Daoy (cell line): ENCODE measurements around the gene NCKAP5. TPM values are rescaled to one million over a fixed set of nuclear protein-coding genes. Genes with fewer than 3 reads are reported as not detected.

Experiments
- DNase-seq: peaks from one replicate; pipeline ENCODE4 v3.0.0-alpha.2; 2015; ENCODE audit warnings: low read depth
- total RNA-seq: library from RNA; depleted of rRNA; stranded (reverse); fragments of >200 nt; shearing (Covaris generic); gene quantifications from 2 replicates; pipeline ENCODE4 v1.2.3, GENCODE V29; 2014

Gene NCKAP5
- total RNA-seq, 1 experiment from 2014 or later, result 8.4 TPM

- no peak for DNase-seq
These were observed 570.0 kb downstream of the NCKAP5 start for GRCh38 chr2:132998221-132998620.

- DNase-seq, result no peak
These were observed 576.7 kb downstream of the NCKAP5 start for GRCh38 chr2:132991471-132992045.

GRCh38 chr2:132984731-132985130 lies 583.5 kb downstream of the NCKAP5 start:
- DNase-seq, result no peak

GRCh38 chr2:132980304-132980703 lies 588.0 kb downstream of the NCKAP5 start:
- DNase-seq, result no peak

- DNase-seq, result no peak
These were observed 588.7 kb downstream of the NCKAP5 start for GRCh38 chr2:132979339-132980093.

GRCh38 chr2:132978840-132979239 lies 589.4 kb downstream of the NCKAP5 start:
- DNase-seq, result peak; percentile 12

- peak; percentile 57 for DNase-seq
These were observed 590.3 kb downstream of the NCKAP5 start for GRCh38 chr2:132977812-132978529.

GRCh38 chr2:132975193-132976105 lies 592.8 kb downstream of the NCKAP5 start:
- DNase-seq, result no peak

- peak; percentile 17 for DNase-seq
These were observed 593.7 kb downstream of the NCKAP5 start for GRCh38 chr2:132974467-132975095.

GRCh38 chr2:132971310-132972061 lies 596.8 kb downstream of the NCKAP5 start:
- DNase-seq, result no peak

GRCh38 chr2:132969371-132969985 lies 598.8 kb downstream of the NCKAP5 start:
- peak; percentile 48 for DNase-seq

GRCh38 chr2:132965460-132965859 lies 602.8 kb downstream of the NCKAP5 start:
- DNase-seq, result no peak

- no peak for DNase-seq
These were observed 605.1 kb downstream of the NCKAP5 start for GRCh38 chr2:132963161-132963560.

GRCh38 chr2:132958887-132959286 lies 609.4 kb downstream of the NCKAP5 start:
- DNase-seq, result no peak

- no peak for DNase-seq
These were observed 612.2 kb downstream of the NCKAP5 start for GRCh38 chr2:132955871-132956615.

- no peak for DNase-seq
These were observed 614.5 kb downstream of the NCKAP5 start for GRCh38 chr2:132953771-132954170.

GRCh38 chr2:132951008-132951714 lies 617.1 kb downstream of the NCKAP5 start:
- DNase-seq, result no peak

- no peak for DNase-seq
These were observed 619.2 kb downstream of the NCKAP5 start for GRCh38 chr2:132949108-132949507.

- no peak for DNase-seq
These were observed 620.1 kb downstream of the NCKAP5 start for GRCh38 chr2:132948211-132948610.
